Dendritic cell treated with granulocyte-macrophage colony-stimulating factor and Interleukin-4, amounts not matched to agents 40 ng/mL and 50 ng/mL, for 4 days (primary cell): Measurements from ENCODE around the gene LYZL1.
"Not testable (repeated sequence)": the region's sequence is repeated elsewhere in the genome, so short reads cannot be mapped to it uniquely, and the experiment has no call there.

Experiments used
- H3K27ac Mint-ChIP-seq: one replicate; pipeline ENCODE4 v1.8.0; 2022; ENCODE audit warnings: mild to moderate bottlenecking, mixed read lengths
- H3K27me3 Mint-ChIP-seq: one replicate; pipeline ENCODE4 v1.8.0; 2022; ENCODE audit warnings: mild to moderate bottlenecking, mixed read lengths
- H3K36me3 Mint-ChIP-seq: one replicate; pipeline ENCODE4 v1.8.0; 2022; ENCODE audit warnings: low read depth, mixed read lengths
- H3K4me1 Mint-ChIP-seq: one replicate; pipeline ENCODE4 v1.8.0; 2022; ENCODE audit warnings: low read depth, mixed read lengths
- H3K4me3 Mint-ChIP-seq: one replicate; pipeline ENCODE4 v1.8.0; 2022; ENCODE audit warnings: mild to moderate bottlenecking, moderate library complexity, mixed read lengths
- H3K9me3 Mint-ChIP-seq: one replicate; pipeline ENCODE4 v1.8.0; 2022; ENCODE audit warnings: mixed read lengths
- intact Hi-C: fragments of 100-400 bp; cut with micrococcal nuclease; formaldehyde crosslinking; loops from one replicate; pipeline ENCODE4 v1.15.0; 2022

Gene LYZL1

DNA sequence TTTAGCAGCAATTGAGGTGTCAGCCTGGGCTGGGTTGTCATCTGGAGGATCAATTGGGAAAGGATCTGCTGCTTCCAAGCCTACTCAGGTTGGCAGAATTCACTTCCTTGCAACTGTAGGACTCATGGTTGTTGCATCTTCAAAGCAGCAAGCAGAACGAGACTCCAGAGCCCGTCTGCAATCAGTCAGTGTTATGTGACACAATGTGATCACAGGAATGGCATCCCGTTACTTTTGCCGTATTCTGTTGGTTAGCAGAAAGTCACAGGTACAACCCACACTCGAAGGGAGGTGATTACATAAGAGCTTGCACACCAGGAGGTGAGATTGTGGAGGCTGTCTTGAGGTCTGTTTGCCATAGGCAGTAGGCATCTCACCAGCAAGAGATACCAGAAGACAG lies 15.4 kb upstream of the LYZL1 start:
- intact Hi-C loops = no loop called here
- no peaks in the 10 kb centered on the region for H3K36me3 Mint-ChIP-seq
- H3K9me3 Mint-ChIP-seq = no peaks in the 10 kb centered on the region
- peaks cover 1% of the 10 kb centered on the region for H3K27me3 Mint-ChIP-seq
- H3K4me1 Mint-ChIP-seq = no peaks in the 10 kb centered on the region
- no peak overlapping the region for H3K4me3 Mint-ChIP-seq
- H3K27ac Mint-ChIP-seq = no peak overlapping the region

DNA sequence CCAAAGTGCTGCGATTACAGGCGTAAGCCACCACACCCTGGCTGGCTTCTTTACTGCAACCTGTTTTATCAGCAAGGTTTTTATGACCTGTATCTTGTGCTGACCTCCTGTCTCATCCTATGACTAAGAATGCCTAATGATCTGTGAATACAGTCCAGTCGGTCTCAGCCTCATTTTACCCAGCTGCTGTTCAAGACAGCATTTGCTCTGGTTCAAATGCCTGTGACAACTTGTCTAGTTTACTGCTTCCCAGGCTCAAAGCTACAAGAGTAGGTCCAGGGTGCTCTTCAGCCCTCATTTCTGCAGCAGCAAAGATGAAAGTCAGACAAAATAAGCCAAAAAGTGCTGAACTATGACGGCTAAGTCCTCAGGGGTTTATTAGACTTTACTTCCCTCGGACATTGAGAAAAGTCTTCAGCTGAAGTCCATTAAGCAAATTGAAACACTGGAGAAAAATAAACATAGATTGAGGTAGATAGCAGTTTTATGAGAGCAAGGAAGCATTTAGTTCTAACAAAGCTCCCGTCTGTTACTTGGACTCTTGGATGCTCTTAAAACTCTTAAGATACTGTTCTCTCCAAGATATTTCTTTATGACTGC lies 12.5 kb upstream of the LYZL1 start:
- Mint-ChIP-seq H3K36me3 (no peaks in the 10 kb centered on the region), H3K27ac (no peak overlapping the region), H3K4me3 (no peak overlapping the region), H3K9me3 (no peaks in the 10 kb centered on the region), H3K4me1 (no peaks in the 10 kb centered on the region), H3K27me3 (peaks cover 1% of the 10 kb centered on the region)
- intact Hi-C loops = no loop called here

DNA sequence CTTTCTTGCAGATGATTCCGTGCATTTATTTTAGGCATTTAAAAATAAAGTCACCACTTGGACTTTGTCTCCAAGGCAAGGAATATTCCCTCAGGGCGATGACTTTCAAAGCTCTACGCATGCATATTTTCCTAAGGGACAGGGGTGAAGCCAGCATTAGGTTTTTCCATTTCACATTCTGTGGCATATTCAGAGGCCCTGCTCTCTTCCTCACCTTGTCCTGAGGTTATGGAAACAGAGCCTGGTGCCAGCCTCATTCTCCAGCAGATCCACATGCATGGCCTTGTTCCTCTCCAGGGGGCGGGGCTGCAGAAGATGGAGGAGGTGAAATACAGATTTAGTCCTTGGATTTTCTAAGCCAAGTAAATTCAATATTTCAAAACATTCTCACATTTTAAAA lies 11.6 kb upstream of the LYZL1 start:
- Mint-ChIP-seq H3K36me3 (no peaks in the 10 kb centered on the region), H3K27ac (no peak overlapping the region), H3K9me3 (no peaks in the 10 kb centered on the region), H3K27me3 (peaks cover 1% of the 10 kb centered on the region), H3K4me1 (no peaks in the 10 kb centered on the region), H3K4me3 (no peak overlapping the region)
- intact Hi-C loops = no loop called here

DNA sequence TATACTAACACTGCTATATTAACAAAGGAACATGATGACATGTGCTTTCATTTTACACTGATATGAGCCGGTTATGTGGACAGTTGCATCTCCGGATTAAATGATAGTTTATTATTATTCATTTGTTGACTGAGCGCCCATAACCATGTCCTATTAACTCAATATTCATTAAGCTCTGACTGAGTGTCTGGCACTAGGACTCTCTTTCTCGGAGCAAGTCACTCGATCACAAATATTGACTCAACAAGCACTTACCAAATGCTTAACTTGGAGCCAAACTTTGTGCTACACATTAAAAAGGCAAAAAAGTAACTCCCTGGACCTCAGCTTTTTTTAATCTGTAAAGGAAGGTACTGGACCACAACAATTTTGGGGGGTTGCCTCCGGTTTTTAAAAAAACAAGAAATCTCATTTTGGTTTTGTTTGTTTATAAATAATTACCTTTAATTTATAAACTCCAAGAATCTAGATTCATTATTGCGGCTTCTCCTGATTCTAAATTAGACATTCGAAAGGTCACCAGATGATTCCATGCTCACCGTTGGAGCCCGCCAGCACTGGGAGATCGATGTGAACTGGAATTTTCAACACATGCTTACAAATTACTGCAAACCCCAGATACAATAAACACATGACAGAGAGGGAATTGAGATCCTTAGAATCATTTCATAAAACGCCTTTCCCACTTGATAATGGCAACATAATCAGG lies 8.9 kb upstream of the LYZL1 start:
- no peaks in the 10 kb centered on the region for H3K4me1 Mint-ChIP-seq
- no peaks in the 10 kb centered on the region for H3K36me3 Mint-ChIP-seq
- no peak overlapping the region for H3K27ac Mint-ChIP-seq
- H3K9me3 Mint-ChIP-seq = no peaks in the 10 kb centered on the region
- peaks cover 2% of the 10 kb centered on the region for H3K27me3 Mint-ChIP-seq
- intact Hi-C loops = no loop called here
- no peak overlapping the region for H3K4me3 Mint-ChIP-seq

DNA sequence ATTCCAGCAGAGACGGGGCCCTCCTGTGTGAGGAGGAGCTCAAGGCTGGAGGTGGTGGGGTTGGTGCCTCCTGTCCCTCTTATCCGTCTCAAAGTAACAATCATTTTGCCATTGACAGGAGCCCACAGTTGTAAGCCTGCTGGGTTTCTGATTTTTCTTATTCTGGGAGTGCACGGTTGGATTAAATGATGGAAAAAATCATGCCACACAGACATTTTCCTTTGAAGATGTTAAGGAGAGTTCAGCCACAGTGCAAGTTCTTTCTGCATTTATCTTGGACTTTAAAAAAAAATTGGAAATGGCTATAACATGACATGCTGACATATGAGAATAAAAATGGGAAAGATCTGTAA lies 8.4 kb upstream of the LYZL1 start:
- intact Hi-C loops = no loop called here
- H3K27ac Mint-ChIP-seq = no peak overlapping the region
- H3K4me1 Mint-ChIP-seq = no peaks in the 10 kb centered on the region
- no peaks in the 10 kb centered on the region for H3K36me3 Mint-ChIP-seq
- no peak overlapping the region for H3K4me3 Mint-ChIP-seq
- no peaks in the 10 kb centered on the region for H3K9me3 Mint-ChIP-seq
- H3K27me3 Mint-ChIP-seq = peaks cover 2% of the 10 kb centered on the region

DNA sequence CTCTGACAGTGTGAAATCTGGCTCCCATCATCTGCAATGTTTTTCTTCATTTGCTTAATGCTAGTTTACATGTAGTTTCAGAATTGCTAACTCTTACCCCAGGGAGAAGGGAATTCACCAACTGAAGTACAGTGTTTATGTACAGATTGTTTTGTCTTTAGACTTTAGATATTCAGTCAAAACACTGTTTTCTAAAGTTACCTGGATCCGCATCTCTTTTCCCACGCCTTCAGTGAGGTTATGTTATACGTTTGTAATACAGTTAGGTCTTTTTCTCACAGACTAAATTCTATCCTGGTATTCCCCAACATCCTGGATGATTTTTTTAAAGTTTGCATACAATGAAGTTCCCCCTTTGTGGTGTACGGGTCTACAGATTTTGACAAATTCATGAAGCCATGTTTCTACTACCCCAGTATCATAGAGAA lies 3.2 kb upstream of the LYZL1 start:
- Mint-ChIP-seq H3K9me3 (no peaks in the 10 kb centered on the region), H3K36me3 (no peaks in the 10 kb centered on the region), H3K4me3 (no peak overlapping the region), H3K27ac (no peak overlapping the region), H3K4me1 (no peaks in the 10 kb centered on the region), H3K27me3 (peaks cover 8% of the 10 kb centered on the region)
- intact Hi-C loops = no loop called here

DNA sequence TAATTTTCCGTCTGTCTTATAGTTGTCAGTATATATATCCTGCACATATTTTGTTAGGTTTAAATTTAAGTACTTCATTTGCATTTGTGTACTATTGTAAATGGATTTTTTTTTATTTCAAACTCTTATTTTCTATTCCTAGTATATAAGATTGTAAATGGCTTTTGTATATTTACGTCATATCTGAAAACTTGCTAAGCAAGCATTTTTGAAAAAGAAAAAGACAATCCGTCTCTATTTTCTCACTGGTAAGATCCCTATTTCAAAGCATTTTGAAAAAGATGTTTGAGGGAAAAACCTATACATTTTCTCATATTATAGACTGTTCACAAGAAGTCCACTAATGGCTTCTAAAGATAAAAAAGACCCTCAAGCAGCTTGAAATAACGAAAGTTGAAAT lies 1.2 kb upstream of the LYZL1 start:
- intact Hi-C loops = no loop called here
- no peaks in the 10 kb centered on the region for H3K36me3 Mint-ChIP-seq
- H3K9me3 Mint-ChIP-seq = no peaks in the 10 kb centered on the region
- H3K4me1 Mint-ChIP-seq = no peaks in the 10 kb centered on the region
- H3K27me3 Mint-ChIP-seq = peaks cover 10% of the 10 kb centered on the region
- H3K4me3 Mint-ChIP-seq = no peak overlapping the region
- H3K27ac Mint-ChIP-seq = no peak overlapping the region

DNA sequence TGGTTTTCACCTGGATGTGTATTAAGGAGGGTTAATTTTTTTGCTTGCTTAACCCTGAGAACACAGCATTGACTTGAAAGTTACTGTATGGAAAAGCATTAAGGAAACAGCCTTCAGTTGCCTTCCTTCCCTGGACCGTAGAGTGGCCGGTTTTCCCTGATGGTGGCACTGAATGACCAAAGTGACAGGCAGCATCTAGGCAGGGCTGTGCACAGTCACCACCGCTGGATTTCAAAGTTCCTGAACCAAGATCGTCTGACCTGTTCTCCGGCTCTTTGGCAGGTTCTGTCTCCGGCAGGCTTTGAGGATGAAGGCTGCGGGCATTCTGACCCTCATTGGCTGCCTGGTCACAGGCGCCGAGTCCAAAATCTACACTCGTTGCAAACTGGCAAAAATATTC lies 2.7 kb downstream of the LYZL1 start:
- H3K9me3 Mint-ChIP-seq, H3K4me3 Mint-ChIP-seq, H3K27ac Mint-ChIP-seq, intact Hi-C loops, H3K4me1 Mint-ChIP-seq, H3K36me3 Mint-ChIP-seq: not testable (repeated sequence)
- H3K27me3 Mint-ChIP-seq = peaks cover 12% of the 10 kb centered on the region

DNA sequence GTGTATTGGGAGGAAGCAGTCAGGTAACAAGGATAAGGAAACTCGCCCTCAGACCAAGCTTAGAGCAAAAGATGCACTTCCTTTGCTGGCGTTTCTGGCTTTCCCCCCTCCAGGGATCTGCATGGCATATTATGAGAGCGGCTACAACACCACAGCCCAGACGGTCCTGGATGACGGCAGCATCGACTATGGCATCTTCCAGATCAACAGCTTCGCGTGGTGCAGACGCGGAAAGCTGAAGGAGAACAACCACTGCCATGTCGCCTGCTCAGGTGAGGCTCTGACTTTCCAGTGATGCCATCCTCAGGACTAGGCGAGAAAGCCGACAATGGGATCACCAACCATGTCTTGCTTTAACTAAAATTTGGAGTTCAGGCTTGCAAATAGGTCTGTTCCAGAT lies 3.5 kb downstream of the LYZL1 start:
- peaks cover 11% of the 10 kb centered on the region for H3K9me3 Mint-ChIP-seq
- H3K36me3 Mint-ChIP-seq, intact Hi-C loops, H3K27me3 Mint-ChIP-seq, H3K4me3 Mint-ChIP-seq, H3K4me1 Mint-ChIP-seq, H3K27ac Mint-ChIP-seq: not testable (repeated sequence)

DNA sequence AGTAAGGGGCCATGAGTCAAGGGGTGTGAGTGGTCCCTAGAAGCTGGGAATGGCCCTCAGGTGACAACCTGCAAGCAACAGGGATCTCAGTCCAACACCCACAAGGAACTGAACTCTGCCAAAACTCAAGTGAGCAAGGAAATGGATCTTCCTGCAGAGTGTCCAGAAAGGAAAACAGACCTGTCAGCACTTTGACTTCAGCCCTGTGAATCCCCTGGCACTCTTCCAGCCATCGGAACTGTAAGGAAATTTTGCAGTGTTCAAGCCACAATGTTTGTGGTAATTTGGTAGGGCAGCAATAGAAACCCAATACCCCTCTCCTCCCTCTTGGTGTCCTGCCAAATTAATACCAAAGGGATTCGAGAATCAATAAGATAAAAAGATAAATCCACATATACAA lies 6.9 kb downstream of the LYZL1 start:
- H3K27me3 Mint-ChIP-seq = peaks cover 6% of the 10 kb centered on the region
- H3K4me1 Mint-ChIP-seq = no peaks in the 10 kb centered on the region
- peaks cover 26% of the 10 kb centered on the region for H3K9me3 Mint-ChIP-seq
- no peak overlapping the region for H3K27ac Mint-ChIP-seq
- intact Hi-C loops = no loop called here
- H3K4me3 Mint-ChIP-seq = no peak overlapping the region
- H3K36me3 Mint-ChIP-seq = no peaks in the 10 kb centered on the region

DNA sequence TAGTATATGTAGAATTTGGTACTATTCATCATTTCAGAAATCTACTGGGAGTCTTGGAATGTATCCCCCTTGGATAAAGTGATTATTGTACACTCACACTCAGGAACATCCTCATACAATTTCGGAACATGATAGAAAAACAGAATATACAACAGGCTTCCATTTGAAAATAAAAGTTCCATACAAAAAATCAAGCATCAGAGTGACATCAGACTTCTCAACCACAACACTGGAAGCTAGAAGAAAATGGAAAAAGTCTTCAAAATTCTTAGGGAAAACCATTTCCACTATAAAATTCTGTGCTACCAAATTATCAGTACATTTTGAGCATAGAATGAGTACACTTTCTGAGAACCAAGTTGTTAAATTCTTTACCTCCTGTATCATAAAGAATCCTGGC lies 8.8 kb downstream of the LYZL1 start:
- no peaks in the 10 kb centered on the region for H3K4me1 Mint-ChIP-seq
- H3K27me3 Mint-ChIP-seq = peaks cover 9% of the 10 kb centered on the region
- peaks cover 40% of the 10 kb centered on the region for H3K9me3 Mint-ChIP-seq
- H3K4me3 Mint-ChIP-seq = no peak overlapping the region
- no peak overlapping the region for H3K27ac Mint-ChIP-seq
- intact Hi-C loops = no loop called here
- no peaks in the 10 kb centered on the region for H3K36me3 Mint-ChIP-seq

DNA sequence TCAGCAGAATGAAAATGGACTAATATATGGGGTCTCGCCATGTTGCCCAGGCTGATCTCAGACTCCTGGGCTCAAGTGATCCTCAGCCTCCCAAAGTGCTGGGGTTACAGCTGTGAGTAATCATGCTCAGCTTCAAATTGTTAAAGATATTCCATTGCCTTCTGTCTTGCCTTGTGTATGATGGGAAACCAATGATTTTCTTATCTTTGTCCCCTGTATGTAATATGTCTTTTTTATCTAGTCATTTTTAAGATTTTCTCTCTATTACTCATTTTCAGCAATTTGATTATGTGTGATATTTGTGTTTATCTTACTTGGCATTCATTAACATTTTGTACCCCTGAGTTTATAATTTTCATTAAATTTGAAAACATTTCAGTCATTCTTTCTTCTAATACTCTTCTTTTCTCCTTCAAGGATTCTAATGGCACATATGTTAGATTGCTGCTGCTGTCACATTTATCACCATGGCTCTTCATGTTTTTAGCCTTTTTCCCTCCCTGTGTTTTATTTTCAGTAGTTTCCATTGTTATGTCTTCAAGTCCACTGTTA lies 12.6 kb downstream of the LYZL1 start:
- Mint-ChIP-seq H3K27me3 (peaks cover 14% of the 10 kb centered on the region), H3K36me3 (no peaks in the 10 kb centered on the region), H3K4me1 (peaks cover 5% of the 10 kb centered on the region), H3K9me3 (peaks cover 40% of the 10 kb centered on the region), H3K27ac (no peak overlapping the region), H3K4me3 (no peak overlapping the region)
- intact Hi-C loops = loop anchor here (5.0 to 10.0 kb wide), 2 partner anchors 639 to 677 kb away; no protein-coding TSS in a partner anchor

DNA sequence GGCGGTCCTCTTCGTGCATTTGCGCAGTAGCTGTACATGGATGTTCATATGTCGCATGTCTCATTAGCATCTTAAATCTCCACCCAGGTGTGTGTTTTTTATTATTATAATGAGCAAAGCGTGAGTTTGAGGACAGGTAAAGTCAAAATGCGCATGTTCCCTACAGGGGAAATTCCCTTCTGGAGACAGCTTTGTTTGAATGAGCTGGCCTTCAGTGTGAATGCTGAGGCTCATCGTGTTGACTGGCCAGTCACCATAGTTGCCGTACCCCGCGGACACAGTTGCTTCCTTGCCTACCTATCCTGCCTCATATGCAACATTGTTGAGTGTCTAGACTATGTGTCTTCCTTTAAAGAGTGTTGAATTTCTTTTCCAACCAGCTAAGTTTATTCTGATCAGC lies 13.6 kb downstream of the LYZL1 start:
- Mint-ChIP-seq H3K36me3 (no peaks in the 10 kb centered on the region), H3K27me3 (peaks cover 14% of the 10 kb centered on the region), H3K9me3 (peaks cover 29% of the 10 kb centered on the region), H3K4me1 (peaks cover 5% of the 10 kb centered on the region), H3K27ac (no peak overlapping the region), H3K4me3 (no peak overlapping the region)
- intact Hi-C loops = loop anchor here (5.0 to 10.0 kb wide), 2 partner anchors 640 to 678 kb away; no protein-coding TSS in a partner anchor

DNA sequence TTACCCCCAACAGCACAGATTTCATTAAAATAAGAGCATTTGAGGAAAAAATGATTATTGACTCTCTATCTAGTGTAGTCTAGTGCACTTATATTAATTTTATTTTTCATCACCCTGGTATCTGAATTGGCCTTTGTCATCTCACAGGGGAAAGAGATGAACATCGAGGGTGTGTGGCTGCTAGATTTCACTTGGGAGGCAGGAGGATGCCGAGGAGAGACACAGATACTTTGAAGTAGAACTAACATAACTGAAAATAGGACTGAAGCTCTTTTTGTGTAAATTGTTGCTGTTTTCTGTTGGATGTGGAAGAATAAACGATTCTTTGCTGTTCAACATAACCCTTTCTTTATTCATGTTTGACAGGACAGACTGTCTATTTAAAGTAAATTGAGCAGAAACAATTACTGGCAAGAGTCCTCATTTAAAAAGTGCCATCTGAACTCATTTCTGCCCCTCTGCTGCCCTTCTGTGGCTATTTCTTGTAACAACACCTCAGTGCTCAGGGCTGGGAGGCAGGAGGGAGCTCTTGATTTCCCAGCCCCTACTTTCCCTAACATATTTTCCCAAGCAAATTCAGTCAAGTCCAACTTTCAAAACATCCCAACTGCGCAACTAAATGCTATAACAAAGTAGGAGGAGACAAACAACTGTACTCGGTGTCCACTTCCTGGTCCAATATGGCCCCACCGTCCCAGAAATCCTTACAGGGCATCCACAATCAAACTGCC lies 15.6 kb downstream of the LYZL1 start:
- no peak overlapping the region for H3K27ac Mint-ChIP-seq
- peaks cover 5% of the 10 kb centered on the region for H3K4me1 Mint-ChIP-seq
- intact Hi-C loops = loop anchor here (5.0 to 10.0 kb wide), 2 partner anchors 642 to 680 kb away; no protein-coding TSS in a partner anchor
- peak overlapping the region; percentile 37 for H3K4me3 Mint-ChIP-seq
- peaks cover 17% of the 10 kb centered on the region for H3K9me3 Mint-ChIP-seq
- no peaks in the 10 kb centered on the region for H3K36me3 Mint-ChIP-seq
- peaks cover 14% of the 10 kb centered on the region for H3K27me3 Mint-ChIP-seq
